DND-41 (cell line): ENCODE data around the gene HOXA3.

ENCODE experiments used
- ATAC-seq: fragments of 200-7000 bp; cut with Tn5 transposase; 3 replicates; pipeline ENCODE4 v1.9.1; 2021; ENCODE audit warnings: low read depth; ENCODE audit not compliant: insufficient read depth
- DNase-seq: peaks from one replicate; pipeline ENCODE4 v3.0.0-alpha.2; 2020
- H2AFZ ChIP-seq: 2 replicates; pipeline ENCODE4 v1.6.0; 2012; ENCODE audit warnings: low read depth, low read length
- H3K27ac ChIP-seq: 2 replicates; pipeline ENCODE4 v1.5.1; 2012; ENCODE audit warnings: low read length, inconsistent platforms
- H3K27me3 ChIP-seq: fragments of 200-600 bp; sonication (generic); 2 replicates; pipeline ENCODE4 v1.6.0; 2012; ENCODE audit warnings: low read length, mild to moderate bottlenecking, inconsistent platforms; ENCODE audit not compliant: insufficient read depth, poor library complexity
- H3K36me3 ChIP-seq: 2 replicates; pipeline ENCODE4 v1.5.1; 2012; ENCODE audit warnings: low read length, inconsistent platforms; ENCODE audit not compliant: insufficient read depth
- H3K4me1 ChIP-seq: 2 replicates; pipeline ENCODE4 v1.5.1; 2012; ENCODE audit warnings: mild to moderate bottlenecking, low read length; ENCODE audit not compliant: insufficient read depth
- H3K4me2 ChIP-seq: 2 replicates; pipeline ENCODE4 v1.6.0; 2012; ENCODE audit warnings: mild to moderate bottlenecking, moderate library complexity, low read length, inconsistent platforms; ENCODE audit not compliant: insufficient read depth
- H3K4me3 ChIP-seq, 2 experiments: fragments of 200-600 bp in 1 of 2; shearing (Covaris generic) in 1 of 2; 2 replicates each; pipeline ENCODE4 v1.5.1; 2012 to 2016; ENCODE audit warnings: inconsistent platforms in 2 of 2, low read length in 2 of 2, mild to moderate bottlenecking in 2 of 2, low read depth in 1 of 2, moderate library complexity in 1 of 2
- H3K79me2 ChIP-seq: 2 replicates; pipeline ENCODE4 v1.6.0; 2012; ENCODE audit warnings: low read length, inconsistent platforms; ENCODE audit not compliant: insufficient read depth
- H3K9ac ChIP-seq: 2 replicates; pipeline ENCODE4 v1.6.0; 2012; ENCODE audit warnings: low read depth, mild to moderate bottlenecking, inconsistent platforms, low read length, moderate library complexity
- H3K9me3 ChIP-seq: 2 replicates; pipeline ENCODE4 v1.5.1; 2012; ENCODE audit warnings: low read length, moderate library complexity, mild to moderate bottlenecking, inconsistent platforms; ENCODE audit not compliant: insufficient read depth, severe bottlenecking
- H4K20me1 ChIP-seq: 2 replicates; pipeline ENCODE4 v1.6.0; 2012; ENCODE audit warnings: low read length; ENCODE audit not compliant: insufficient read depth
- EZH2 ChIP-seq: IDR thresholded peaks from 3 replicates; pipeline ENCODE4 v1.6.1; 2012; ENCODE audit warnings: borderline replicate concordance, low read depth, mild to moderate bottlenecking, moderate library complexity, low read length, inconsistent platforms; ENCODE audit not compliant: severe bottlenecking
- TF ChIP-seq, protein P1 (sequence below): IDR thresholded peaks from 2 replicates; pipeline ENCODE4 v1.5.1; 2012; ENCODE audit warnings: borderline replicate concordance, low read length, moderate library complexity, mild to moderate bottlenecking; ENCODE audit not compliant: poor library complexity, severe bottlenecking; ENCODE audit errors: extremely low read depth

HOXA3 gene

DNA sequence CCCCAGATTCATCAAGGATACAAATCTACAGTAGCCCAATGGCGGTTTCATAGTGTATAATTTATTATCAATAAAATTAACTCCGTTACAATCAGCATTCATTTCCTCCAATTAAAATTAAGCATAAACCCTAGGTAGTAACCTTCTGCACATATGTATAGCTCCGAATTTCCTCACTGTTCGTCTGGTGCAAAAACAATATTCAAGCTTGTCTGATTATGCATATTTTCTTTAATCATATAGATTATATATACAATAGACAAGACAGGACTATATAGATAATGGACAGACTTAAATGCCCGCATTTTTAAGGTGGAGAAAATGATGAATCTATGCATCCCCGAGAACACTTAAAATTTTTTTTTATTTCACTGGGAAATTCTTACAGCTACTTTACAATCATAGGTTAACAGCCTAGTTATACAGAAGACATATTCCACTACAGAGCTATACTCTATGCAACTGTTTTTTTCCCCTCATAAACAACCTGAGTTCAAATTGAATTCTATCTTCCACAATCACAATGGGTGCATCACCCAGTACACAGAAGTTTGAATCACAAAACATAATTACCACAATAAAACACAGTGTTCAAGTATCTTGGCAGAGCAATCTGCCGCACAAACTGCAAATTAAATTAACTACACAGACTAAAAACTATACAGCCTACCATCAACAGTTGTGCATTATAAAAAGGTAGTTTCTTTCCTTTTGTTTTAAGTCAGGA, 10.3 kb upstream of the HOXA3 start:
- DNase-seq (no peak), ATAC-seq (no peak)
- Histone ChIP-seq H3K79me2 (no peaks in the 10 kb centered on the region), H3K27me3 (no peaks in the 10 kb centered on the region), H3K27ac (no peak overlapping the region), H2AFZ (no peak overlapping the region), H4K20me1 (no peaks in the 10 kb centered on the region), H3K9ac (no peak overlapping the region), H3K4me1 (peaks cover 15% of the 10 kb centered on the region), H3K4me2 (no peak overlapping the region), H3K9me3 (no peaks in the 10 kb centered on the region), H3K4me3 (no peak overlapping the region), H3K36me3 (no peaks in the 10 kb centered on the region)
- no peak for TF ChIP-seq EZH2
- TF ChIP-seq, protein P1, sequence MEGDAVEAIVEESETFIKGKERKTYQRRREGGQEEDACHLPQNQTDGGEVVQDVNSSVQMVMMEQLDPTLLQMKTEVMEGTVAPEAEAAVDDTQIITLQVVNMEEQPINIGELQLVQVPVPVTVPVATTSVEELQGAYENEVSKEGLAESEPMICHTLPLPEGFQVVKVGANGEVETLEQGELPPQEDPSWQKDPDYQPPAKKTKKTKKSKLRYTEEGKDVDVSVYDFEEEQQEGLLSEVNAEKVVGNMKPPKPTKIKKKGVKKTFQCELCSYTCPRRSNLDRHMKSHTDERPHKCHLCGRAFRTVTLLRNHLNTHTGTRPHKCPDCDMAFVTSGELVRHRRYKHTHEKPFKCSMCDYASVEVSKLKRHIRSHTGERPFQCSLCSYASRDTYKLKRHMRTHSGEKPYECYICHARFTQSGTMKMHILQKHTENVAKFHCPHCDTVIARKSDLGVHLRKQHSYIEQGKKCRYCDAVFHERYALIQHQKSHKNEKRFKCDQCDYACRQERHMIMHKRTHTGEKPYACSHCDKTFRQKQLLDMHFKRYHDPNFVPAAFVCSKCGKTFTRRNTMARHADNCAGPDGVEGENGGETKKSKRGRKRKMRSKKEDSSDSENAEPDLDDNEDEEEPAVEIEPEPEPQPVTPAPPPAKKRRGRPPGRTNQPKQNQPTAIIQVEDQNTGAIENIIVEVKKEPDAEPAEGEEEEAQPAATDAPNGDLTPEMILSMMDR: no peak

DNA sequence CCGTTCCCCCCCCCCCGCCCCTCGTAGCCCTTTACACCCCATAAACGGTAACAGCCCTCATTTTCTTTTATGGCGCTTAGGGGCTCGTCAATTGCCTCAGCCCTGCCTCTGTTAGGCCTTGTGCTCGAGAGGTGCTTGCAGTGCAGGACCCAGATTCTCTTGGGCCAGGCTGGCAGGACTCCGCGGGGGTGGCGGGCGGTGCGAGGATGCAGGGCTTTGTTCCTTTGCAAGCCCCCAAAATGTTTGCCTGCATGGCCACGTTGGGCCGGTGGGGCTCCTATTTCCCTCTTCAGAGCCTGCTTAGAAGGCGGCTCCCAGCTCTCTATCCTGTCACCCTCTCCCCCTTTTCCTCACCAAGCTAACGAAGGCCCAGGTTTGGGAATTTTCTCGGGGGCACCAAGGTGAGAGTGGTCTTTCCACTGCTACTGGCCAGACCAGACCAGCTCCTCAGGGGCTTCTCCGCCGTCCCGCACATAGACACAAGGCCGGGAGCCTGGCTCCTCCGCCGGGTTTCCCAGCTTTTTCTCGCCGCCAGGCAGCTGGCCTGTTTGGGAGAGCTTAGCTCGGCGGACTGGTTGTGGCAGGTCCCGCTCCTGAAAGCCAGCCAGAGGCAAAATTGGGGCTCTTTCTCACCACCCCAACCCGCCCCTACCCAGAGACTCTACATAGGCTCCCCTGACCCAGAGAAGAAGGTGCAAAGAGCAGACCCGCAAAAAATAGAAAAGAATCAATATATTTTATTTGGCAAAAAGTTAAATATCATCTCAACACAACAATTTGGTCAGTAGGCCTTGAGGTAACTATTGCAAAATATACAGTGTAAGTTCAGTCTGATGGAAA, 9.6 kb upstream of the HOXA3 start:
- no peaks in the 10 kb centered on the region for H3K36me3 ChIP-seq
- H3K27me3 ChIP-seq: no peaks in the 10 kb centered on the region
- peaks cover 20% of the 10 kb centered on the region for H3K4me1 ChIP-seq
- no peak overlapping the region for H3K27ac ChIP-seq
- no peak for DNase-seq
- H3K4me2 ChIP-seq: no peak overlapping the region
- H3K9ac ChIP-seq: no peak overlapping the region
- H2AFZ ChIP-seq: peak overlapping the region; percentile 54; the same call in 1 of the 2 replicates
- no peak for TF ChIP-seq EZH2
- TF ChIP-seq, protein P1: no peak
- no peaks in the 10 kb centered on the region for H4K20me1 ChIP-seq
- no peaks in the 10 kb centered on the region for H3K9me3 ChIP-seq
- no peaks in the 10 kb centered on the region for H3K79me2 ChIP-seq
- no peak for ATAC-seq
- H3K4me3 ChIP-seq: no peak overlapping the region

DNA sequence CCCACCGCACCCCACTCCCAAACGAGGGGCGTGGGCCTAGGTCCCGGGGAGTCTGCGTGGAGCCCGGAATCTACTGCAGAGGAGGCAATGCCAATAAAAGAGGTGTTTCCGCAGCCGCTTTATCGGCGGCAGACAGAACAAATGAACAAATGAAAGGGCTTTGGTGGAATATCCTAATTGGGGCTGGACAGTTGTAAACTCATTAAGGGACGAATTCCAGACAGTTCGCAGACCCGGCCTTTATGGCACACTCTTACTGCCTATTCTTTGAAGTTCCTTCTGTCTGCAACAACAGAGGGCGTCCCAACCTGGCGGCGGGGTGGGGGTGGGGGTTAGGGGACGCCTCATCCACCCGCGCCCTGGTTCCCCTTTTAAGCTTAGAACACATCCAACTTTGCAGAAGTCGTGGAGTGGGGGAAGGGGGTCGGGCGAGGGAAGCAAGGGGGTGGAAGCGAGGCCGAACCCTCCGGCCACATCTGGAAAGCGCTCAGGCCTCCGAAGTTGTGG, 8.9 kb upstream of the HOXA3 start:
- H4K20me1 ChIP-seq: no peaks in the 10 kb centered on the region
- peaks cover 21% of the 10 kb centered on the region for H3K4me1 ChIP-seq
- H3K79me2 ChIP-seq: no peaks in the 10 kb centered on the region
- H3K4me2 ChIP-seq: peak overlapping the region; percentile 93
- peak overlapping the region; percentile 15 to 64; a peak in 3 of 4 replicates for H3K4me3 ChIP-seq
- peak overlapping the region; percentile 80 for H3K27ac ChIP-seq
- H3K9me3 ChIP-seq: no peaks in the 10 kb centered on the region
- TF ChIP-seq, protein P1: no peak
- TF ChIP-seq EZH2: no peak
- peak overlapping the region; percentile 68 for H3K9ac ChIP-seq
- no peak for DNase-seq
- no peak; the same call in 2 of the 3 replicates for ATAC-seq
- no peaks in the 10 kb centered on the region for H3K36me3 ChIP-seq
- no peaks in the 10 kb centered on the region for H3K27me3 ChIP-seq
- H2AFZ ChIP-seq: peak overlapping the region; percentile 97
